Astrocyte of the cerebellum (primary cell): ENCODE data around the gene B3GAT1.
A peak's percentile ranks its signal among the peaks of the same experiment; 100 is the strongest.

Source experiments
- DNase-seq: peaks from one replicate; pipeline ENCODE4 v3.0.0-alpha.2; 2011; ENCODE audit warnings: low read depth
- H3K4me3 ChIP-seq: 2 replicates; pipeline ENCODE4 v1.5.1; 2011; ENCODE audit warnings: mild to moderate bottlenecking, low read depth, low read length, moderate library complexity
- in situ Hi-C: cut with HindIII; loops from 2 replicates; pipeline ENCODE4 v1.10.0; 2017; ENCODE audit warnings: low sequenced_read_pairs
- TF ChIP-seq, protein P1 (sequence below): IDR thresholded peaks from 2 replicates; pipeline ENCODE4 v1.5.1; 2012; ENCODE audit warnings: low read length, low read depth, moderate library complexity, mild to moderate bottlenecking; ENCODE audit errors: missing control alignments

Gene B3GAT1

DNA sequence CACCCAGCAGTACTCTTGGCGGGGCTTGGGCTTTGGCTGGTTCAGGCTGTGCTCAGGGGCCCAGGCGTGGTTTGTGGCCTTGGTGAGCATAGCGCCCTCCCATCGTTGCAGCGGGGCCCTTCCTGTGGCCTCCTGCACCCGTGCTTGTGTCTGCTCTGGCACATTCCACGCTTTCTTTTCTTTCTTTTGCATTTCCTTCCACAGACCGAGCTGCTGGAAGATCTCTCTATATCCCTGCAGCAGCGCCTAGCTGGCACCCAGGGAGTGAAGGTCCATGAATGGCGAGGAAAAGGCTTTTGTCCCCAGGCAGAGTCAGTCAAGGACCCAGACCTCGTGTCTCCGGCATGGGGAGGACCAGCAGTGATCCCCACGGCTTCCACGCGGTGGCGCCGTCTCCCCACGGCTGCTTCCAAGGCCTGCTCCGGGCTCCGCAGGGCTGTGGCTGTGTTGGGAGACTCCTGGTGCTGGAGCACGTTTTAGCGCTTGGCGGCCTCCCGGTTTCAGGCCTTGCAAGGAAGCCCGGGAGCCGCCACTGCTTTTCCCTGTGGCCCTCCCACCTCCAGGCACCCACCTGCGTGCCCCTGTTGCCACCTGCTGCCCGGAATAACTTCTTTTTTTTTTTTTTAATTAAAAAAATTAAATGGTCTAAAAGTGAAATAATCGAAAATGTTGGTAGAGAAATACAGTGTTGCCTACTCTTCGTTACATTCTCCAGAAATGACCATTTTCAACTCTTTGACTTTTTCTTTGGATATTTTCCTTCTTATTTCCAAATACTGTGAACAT, 51.8 kb downstream of the B3GAT1 start:
- in situ Hi-C loops, result no loop called here
- H3K4me3 ChIP-seq, result no peak overlapping the region
- TF ChIP-seq, protein P1, sequence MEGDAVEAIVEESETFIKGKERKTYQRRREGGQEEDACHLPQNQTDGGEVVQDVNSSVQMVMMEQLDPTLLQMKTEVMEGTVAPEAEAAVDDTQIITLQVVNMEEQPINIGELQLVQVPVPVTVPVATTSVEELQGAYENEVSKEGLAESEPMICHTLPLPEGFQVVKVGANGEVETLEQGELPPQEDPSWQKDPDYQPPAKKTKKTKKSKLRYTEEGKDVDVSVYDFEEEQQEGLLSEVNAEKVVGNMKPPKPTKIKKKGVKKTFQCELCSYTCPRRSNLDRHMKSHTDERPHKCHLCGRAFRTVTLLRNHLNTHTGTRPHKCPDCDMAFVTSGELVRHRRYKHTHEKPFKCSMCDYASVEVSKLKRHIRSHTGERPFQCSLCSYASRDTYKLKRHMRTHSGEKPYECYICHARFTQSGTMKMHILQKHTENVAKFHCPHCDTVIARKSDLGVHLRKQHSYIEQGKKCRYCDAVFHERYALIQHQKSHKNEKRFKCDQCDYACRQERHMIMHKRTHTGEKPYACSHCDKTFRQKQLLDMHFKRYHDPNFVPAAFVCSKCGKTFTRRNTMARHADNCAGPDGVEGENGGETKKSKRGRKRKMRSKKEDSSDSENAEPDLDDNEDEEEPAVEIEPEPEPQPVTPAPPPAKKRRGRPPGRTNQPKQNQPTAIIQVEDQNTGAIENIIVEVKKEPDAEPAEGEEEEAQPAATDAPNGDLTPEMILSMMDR, result peak; percentile 84
- peak; percentile 29 for DNase-seq

DNA sequence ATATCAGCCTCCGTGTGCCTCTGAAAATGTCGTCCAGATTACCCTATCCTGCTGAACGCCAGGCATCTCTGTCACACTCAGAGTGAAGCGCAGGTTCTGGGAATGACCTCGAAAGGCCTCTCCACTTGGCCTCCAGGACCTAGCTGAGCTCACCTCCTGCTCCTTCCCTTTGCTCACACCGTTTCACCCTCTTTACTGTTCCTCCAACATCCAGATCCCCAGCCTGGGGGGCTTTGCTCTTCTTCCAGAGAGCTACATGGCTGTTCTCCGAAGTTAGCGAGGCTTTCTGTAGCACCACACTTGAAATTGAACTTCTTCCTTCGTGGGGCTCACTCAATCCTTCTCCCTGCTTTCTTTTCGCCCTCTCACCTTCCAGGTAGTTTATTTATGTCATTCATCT, 52.4 kb downstream of the B3GAT1 start:
- in situ Hi-C loops, result no loop called here
- TF ChIP-seq, protein P1, result no peak
- H3K4me3 ChIP-seq, result no peak overlapping the region
- no peak for DNase-seq

DNA sequence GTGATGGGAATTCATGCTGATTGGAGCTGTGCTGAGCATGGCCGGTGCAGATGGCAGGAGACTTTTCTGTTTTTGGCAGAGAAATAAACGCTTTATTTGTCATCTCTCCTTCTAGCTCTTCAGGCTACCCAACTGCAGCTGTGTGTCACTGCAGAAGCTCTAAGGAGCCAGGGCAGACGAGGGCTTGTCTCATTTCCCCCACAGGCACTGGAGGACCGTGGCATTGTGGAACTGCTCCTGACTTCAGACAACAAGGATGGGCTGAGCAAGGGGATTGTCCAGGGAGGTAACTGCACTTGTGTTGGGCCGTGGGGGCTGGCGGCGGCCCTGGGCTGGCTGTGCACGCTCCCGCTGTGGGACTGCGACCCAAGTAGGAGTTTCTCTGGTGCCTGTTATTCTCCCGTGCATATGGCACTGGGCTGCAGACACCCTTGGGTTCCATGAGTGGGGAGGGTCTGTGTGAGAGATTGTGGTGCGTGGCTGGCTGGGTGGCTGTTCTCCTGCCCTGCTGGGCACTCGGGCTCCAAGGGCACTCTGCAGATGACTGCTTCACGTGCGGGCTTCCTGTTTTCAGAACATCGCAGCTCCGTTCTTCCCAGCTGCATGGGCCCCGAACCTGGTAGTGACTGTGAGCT, 53.1 kb downstream of the B3GAT1 start:
- TF ChIP-seq, protein P1, result no peak
- no peak overlapping the region for H3K4me3 ChIP-seq
- no peak for DNase-seq
- in situ Hi-C loops, result no loop called here

DNA sequence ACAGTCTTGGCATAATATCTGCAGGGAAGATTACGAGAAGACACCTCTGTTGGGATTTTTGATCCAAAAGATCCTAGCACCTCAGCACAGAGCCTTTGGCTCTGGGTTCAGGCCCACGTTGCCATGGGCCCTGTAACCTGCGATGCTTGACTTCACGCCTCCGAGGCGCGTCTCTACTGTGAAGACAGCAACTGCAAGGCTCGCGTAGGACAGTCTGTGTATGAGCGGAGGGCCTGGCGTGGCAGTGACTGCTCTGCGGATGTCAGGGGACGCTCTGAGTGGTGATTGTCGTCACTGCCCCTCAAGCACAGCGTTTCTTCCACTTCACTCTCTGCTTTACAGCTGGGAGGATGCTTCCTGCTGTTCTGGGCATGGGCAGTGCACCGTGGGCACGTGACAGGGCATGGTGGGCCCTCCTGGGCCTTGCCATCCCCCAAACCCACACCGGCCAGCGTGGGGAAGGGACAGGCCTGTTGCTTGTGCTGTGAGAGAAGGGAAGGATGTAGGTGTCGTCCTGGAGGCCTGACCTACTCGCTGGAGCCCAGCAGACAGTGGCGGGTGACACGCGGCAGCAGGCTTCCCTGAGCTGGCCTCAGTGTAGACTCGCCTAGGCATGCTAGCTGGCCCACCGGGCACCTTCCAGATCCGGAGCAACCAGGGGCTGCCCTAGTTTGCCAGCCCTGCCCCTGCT, 53.7 kb downstream of the B3GAT1 start:
- in situ Hi-C loops, result no loop called here
- TF ChIP-seq, protein P1, result no peak
- no peak for DNase-seq
- H3K4me3 ChIP-seq, result no peak overlapping the region

DNA sequence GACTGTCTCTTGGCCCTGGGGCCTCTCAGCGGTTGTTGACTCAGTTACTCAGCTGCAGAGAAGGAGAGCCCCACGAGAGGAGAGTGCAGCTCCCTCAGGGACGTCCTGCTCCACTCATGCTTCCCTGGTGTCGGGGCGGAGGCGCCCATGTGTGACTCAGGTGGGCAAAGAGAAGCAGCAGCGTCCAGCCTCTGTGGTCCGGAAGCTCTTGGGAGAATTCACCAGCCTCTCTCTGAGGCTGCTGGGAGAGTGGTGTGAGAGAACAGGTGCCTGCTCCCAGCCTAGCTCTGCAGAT, 54.5 kb downstream of the B3GAT1 start:
- H3K4me3 ChIP-seq, result no peak overlapping the region
- TF ChIP-seq, protein P1, result no peak
- DNase-seq, result no peak
- in situ Hi-C loops, result no loop called here

DNA sequence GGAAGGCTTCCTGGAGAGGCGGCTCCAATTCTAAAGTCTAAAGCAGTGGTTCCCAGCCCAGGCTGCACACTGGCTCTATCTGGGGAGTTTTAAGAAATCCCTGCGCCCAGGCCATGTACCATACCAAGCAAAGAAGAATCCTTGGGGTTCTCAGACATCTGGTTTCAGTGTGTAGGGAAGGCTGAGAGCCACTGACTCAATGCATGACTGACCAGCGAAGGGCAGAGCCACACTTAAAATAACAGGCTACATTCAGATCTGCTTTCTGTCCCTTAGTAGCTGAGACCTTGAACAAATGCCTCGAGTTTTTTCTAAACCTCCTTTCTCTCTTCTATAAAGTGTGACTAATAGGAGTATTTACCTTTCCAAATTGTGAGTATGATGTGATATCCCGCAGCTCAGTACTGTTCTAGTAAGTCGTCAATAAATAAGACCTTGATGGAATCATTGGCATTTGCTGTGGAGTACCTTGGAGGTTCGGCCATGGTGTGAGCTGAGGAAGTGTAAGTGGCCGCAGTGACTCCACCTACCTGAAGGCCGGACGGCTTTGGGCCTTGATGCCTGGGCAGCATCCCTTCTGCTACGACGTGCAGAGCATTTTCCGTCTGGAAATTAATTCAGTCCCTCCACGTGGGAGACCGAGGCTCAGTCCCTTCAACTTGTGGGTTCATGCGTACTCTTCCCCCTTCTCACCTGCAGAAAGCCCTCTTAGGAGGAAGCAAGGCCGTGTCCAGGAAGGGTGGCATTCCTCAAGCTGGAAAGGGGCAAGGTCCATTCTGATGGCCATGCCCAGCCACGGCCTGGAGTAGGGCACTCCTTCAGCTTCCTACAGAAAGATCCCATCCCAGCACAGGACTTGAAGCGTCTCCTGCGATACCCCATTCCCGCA, 55.1 kb downstream of the B3GAT1 start:
- no peak for DNase-seq
- no peak overlapping the region for H3K4me3 ChIP-seq
- in situ Hi-C loops, result no loop called here
- TF ChIP-seq, protein P1, result no peak
